A673 (cell line): Measurements from ENCODE around the gene CELF5.

ENCODE experiments used
- EZH2 ChIP-seq: fragments of 200-600 bp; sonication (generic); IDR thresholded peaks from 2 replicates; pipeline ENCODE4 v1.6.1; 2017; ENCODE audit warnings: borderline replicate concordance, low read depth, mild to moderate bottlenecking, mixed read lengths, antibody characterized with exemption, low read length; ENCODE audit not compliant: poor library complexity, severe bottlenecking
- TF ChIP-seq, protein P1 (sequence below): fragments of 300-800, 200-600 bp; sonication (generic); conservative IDR thresholded peaks from 2 replicates; pipeline ENCODE4 v1.5.1; 2017; ENCODE audit warnings: low read depth, mild to moderate bottlenecking, antibody characterized with exemption, low read length, moderate library complexity, mixed read lengths

DNA sequence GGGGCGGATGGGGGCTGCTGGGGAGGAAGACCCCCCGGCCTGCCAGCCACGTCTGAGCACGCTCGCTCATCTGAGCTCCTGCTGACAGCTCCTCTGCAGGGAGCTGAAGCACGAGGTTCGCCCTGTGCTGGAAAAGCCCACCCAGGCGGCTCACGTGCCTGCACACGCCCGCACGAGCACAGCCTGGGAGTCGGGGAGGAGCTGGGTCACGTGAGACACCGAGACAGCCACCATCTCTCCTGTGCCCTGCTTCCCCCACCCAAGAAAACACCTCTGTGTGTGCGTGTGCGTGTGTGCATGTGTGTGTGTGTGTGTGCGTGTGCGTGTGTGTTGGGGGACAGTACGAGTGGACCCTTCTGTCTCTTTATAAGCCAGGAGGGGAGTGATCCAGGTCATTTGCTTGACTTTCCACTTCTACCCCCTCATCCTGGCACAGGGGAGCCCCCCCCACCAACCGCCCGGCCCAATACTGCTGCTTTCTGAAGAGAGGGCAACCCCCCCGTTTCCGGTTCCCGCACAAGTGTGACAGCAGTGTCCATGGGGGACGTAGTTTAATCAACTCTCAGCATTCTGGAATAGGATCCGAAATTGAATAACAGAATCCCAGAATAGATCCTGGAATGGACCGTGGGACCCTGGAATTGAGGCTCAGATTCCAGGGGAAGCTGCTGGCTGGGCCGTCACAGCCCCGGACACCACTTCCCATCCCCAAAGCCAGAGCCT is 42.5 kb downstream of the CELF5 start:
- TF ChIP-seq, protein P1, sequence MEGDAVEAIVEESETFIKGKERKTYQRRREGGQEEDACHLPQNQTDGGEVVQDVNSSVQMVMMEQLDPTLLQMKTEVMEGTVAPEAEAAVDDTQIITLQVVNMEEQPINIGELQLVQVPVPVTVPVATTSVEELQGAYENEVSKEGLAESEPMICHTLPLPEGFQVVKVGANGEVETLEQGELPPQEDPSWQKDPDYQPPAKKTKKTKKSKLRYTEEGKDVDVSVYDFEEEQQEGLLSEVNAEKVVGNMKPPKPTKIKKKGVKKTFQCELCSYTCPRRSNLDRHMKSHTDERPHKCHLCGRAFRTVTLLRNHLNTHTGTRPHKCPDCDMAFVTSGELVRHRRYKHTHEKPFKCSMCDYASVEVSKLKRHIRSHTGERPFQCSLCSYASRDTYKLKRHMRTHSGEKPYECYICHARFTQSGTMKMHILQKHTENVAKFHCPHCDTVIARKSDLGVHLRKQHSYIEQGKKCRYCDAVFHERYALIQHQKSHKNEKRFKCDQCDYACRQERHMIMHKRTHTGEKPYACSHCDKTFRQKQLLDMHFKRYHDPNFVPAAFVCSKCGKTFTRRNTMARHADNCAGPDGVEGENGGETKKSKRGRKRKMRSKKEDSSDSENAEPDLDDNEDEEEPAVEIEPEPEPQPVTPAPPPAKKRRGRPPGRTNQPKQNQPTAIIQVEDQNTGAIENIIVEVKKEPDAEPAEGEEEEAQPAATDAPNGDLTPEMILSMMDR = no peak
- TF ChIP-seq EZH2 = no peak
